Right ventricle myocardium inferior (tissue), 1 donor: ENCODE data around the gene RBM4B. TPM values are rescaled to one million over a fixed set of nuclear protein-coding genes. Genes with fewer than 3 reads are reported as not detected.
"Not testable (repeated sequence)": the region's sequence is repeated elsewhere in the genome, so short reads cannot be mapped to it uniquely, and the experiment has no call there.

Experiments
- ATAC-seq: fragments of 200-7000 bp; cut with Tn5 transposase; one replicate; pipeline ENCODE4 v1.9.1; 2020; ENCODE audit warnings: mild to moderate bottlenecking, moderate library complexity
- DNase-seq: peaks from one replicate; pipeline ENCODE4 v3.0.0; 2021; ENCODE audit errors: missing footprints
- intact Hi-C: fragments of 100-400 bp; cut with DNase I; formaldehyde crosslinking; loops from one replicate; pipeline ENCODE4 v1.11.0; 2022
- long read RNA-seq: library from polyadenylated mRNA; unstranded; transcript quantifications from one replicate; pipeline ENCODE4 v2.0.0, GENCODE V29; 2021
- total RNA-seq: library from RNA; stranded (reverse); fragmentation: NEBNext Ultra II Directional; extraction: Animal tissue kit (Norgen Biotek cat#: 25700); gene quantifications from one replicate; pipeline ENCODE4 v1.2.1, GENCODE V29; 2021
- donor health status: DM: no; HTN: yes; CAD: no; lungs with severe emphysema.

RBM4B gene, protein sequence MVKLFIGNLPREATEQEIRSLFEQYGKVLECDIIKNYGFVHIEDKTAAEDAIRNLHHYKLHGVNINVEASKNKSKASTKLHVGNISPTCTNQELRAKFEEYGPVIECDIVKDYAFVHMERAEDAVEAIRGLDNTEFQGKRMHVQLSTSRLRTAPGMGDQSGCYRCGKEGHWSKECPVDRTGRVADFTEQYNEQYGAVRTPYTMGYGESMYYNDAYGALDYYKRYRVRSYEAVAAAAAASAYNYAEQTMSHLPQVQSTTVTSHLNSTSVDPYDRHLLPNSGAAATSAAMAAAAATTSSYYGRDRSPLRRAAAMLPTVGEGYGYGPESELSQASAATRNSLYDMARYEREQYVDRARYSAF
- 14.0 TPM for total RNA-seq
- long read RNA-seq, transcript RBM4B-201 (4 exons, 1,840 nt), result major isoform, 8 of 12 reads
- long read RNA-seq, partial matches to known transcripts, result 0 of 12 reads
- long read RNA-seq, other reads (novel, unspliced or antisense), result 2 of 12 reads

DNA sequence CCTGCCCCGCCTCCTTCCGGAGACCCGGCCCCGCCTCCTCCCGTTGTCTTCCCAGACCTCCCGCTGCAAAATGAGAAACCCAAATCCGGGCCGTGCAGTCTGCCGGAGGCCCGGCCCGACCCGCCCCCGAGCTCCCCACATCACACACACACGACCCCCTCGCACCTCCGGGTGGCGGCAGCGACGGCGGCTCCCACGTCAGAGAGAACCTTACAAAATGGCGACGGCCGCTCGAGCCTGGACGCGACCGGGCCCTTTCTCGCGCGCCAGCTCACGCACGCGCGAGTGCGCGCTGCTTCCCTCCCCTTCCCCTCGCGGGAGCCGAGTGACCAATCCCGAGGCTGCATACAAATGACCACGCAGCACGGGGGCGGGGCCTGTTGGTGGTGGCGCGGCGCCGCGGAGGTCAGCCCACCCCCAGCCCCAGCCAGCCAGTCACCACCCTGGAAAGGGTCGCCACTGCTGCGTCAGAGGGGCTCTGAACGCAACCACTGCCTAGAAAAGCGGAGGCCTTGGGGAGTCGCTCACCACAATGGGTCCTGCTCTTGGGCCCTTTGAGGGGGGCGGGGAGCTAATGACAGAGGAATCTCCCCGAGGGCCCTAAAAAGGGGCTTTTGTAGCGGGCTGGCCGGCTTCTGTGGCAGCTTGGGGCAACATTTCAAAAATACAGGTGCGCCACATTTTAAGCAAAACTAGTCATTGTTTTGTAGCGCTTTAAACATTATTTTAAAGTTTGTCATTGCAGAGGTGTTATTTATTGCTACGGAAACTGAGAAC is at the start of gene RBM4B:
TSS of gene RBM4B (minus strand) at position 289 of the 777 bp plus-strand sequence. CDS start 808 bp downstream, outside the sequence.
- intact Hi-C loops, result loop anchor here (1.0 to 5.0 kb wide), 5 partner anchors 39 to 269 kb away; partner anchors contain the start of genes CCDC87, CCS, RBM14 and RBM4
- ATAC-seq (peak; percentile 99), DNase-seq (peak; percentile 99)

DNA sequence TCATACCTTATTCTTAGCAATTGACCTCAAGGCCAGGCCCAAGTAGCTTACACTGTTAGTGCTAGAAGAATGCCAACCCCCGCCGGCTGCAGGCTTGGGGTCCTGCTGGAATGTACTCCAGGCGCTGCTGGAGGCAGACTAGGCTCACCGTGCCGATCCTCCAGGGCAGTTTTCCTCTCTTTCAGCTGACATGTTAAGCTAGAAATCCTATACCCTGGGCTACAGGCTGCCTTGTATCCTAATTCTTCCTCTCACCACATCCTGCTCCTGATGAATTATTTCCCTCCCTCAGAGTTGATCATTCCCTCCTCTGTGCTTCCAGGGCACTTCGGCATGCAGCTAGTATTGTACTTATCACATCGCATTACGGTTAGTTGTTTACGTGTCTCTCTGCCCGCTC is 48.0 kb upstream of the RBM4B start:
- DNase-seq (no peak), ATAC-seq (no peak)
- intact Hi-C loops, result no loop called here

DNA sequence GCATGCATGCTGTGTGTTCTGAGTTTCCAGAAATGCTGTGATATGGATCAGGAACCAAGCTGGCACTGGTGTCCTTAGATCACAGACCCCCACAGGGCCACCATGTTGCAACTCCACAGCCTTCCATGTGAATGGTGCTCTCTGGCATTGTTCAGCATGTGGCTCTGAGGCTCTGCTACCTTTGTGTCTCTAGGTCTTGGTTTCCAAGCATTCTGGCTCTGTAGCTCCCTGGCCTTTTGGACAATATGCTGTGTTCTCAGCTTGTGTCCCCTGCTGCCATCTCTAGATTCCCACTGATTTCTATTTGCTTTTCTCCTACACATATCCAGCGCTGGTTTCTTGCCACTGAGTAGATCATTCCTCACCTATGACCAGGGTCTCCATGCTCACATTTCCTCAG is 47.4 kb upstream of the RBM4B start:
- intact Hi-C loops, result no loop called here
- ATAC-seq, result no peak
- no peak for DNase-seq

DNA sequence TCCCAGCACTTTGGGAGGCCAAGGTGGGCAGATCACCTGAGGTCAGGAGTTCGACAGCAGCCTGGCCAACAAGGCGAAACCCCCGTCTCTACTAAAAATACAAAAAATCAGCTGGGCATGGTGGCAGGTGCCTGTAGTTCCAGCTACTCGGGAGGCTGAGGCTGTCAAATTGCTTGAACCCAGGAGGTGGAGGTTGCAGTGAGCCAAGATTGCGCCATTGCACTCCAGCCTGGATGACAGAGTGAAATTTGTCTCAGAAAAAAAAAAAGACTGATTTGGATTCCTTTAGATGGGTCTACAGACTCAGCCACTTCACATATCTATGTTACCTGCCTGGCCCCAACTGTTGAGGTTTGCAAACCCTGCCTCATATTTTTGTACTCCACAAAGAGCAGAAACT is 46.5 kb upstream of the RBM4B start:
- ATAC-seq, DNase-seq, intact Hi-C loops: not testable (repeated sequence)

DNA sequence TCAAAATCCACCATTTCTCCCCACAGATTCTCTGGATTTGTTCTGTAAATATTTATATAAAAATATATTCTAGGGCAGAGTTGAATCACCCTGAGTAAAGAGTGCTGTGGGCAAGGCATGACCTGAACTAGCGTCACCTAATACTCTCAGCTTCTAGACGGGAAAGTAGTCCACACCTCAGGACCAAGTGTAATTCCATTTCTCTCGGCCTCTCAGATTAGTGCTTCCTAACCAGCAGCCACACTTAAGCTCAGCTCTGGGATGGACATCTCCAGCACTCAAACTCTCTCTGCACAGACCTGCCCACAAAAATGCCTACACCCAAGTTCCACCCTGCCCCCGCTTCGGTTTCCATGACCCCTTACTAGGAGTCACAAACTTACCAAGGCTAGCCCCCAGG is 46.0 kb upstream of the RBM4B start:
- intact Hi-C loops, result no loop called here
- ATAC-seq (no peak), DNase-seq (no peak)

DNA sequence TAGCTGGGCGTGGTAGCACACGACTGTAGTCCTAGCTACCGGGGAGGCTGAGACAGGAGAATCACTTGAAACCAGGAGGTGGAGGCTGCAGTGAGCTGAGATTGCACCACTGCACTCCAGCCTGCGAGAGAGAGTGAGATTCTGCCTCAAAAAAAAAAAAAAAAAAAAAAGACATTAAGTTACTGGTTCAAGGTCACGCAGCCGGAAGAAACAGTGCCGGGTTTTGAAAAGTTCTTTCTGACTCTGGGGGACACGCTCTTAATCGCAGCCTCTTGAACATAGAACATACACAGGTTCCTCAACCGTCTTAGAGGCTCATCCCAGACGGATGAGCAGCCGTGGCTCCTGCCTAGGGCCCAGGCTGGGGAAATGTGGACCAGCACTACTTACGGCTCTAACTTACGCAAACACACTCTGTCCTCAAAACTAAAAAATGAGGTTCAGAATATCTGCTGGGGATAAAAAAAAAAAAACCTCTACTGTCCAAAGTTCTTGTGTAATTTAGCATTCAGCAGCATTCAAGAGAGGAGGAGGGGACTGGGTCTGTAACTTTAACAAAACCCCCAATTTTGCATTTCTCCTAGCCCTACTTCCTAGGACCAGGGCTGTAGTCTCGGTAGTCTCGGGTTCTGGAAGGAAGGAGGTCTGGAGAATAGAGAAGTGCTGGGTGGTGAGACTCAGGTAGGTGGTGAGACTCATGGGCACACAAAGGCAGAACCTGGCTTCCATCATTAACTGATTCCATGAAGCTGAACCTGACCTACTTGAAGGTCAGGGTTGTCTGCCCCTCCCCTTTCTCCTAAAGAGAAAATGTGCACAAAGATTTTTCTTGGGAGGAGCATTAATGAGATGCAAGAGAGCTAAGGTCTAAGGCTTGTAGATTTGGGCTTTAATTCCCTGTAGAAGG is 45.3 kb upstream of the RBM4B start:
- no peak for ATAC-seq
- intact Hi-C loops, result no loop called here
- DNase-seq, result no peak

DNA sequence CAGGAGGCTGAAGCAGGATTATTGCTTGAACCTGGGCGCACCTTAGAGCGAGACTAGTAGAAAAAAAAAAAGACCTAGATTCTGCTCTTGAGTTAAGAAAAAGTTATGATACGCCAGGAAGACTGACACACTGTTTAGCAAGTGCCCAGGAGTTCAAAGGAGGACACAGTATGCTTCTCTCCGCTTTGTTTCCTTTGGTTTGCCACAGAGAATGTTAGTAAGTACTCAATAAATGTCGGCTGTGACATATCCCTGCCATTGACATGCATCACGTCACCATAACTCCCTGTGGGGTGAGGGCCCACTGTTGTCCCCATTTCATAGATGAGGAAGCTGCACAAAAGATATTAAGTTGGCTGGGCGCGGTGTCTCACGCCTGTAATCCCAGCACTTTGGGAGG is 44.3 kb upstream of the RBM4B start:
- intact Hi-C loops, result no loop called here
- no peak for ATAC-seq
- DNase-seq, result no peak

DNA sequence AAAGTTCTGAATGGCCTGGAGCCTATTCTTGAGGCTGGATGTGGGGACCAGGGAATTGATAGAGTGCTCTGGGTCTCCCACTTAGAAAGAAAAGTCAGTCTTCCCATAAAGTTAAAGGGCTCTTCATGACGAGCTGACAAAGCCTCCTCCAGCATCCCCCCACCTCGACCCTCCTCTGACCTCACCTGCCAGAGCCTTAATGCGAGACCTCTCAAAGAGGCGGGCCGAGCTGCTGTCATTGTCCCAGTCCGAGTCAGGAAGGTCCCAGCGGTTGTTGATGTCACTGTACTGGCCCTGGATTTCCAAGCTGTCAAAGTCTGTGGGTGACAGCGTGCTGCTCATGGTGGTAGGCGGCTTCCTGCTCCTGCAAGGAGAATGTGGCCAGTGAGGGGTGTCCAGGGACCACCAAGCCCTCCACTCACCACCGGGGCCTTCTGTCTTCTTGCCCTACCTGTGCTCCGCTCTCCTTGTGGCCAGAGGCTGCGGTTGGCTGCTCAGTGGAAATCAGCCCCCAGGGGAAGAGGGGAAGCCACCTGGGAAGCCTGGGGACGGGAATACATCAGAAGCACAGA is 43.3 kb upstream of the RBM4B start:
- ATAC-seq, result no peak
- no peak for DNase-seq
- intact Hi-C loops, result no loop called here

DNA sequence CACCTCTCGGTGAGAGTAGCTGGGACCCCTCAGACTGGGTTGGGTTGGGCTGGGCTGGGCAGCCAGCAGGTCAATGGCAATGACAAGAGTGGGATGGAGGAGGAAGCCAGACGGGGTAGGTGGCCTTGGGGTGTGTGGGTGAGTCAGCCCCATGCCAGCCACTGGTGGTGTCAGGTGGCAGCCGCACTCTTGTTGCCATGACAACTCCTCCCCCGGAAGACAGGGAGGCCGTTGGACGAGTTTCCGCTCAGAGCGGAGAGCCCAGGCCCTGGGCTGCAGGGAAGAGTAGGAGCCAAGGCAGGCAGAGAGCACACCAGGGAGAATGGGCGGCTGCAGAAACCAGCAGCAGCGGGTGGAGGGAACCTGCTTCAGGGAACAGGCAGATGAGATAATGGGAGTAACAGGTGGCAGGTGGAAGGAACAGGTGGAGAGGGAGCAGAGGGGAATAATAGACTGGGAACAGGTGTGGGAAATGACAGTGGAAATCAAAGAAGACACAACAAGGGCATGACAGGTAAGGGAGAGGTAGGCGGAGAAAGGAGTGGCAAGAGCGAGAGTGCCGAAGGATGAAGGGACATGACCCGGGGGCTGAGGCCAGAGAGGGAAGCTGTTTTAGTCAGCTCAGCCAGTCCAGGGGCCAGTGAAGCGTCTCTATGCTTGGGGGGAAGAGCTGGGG is 42.7 kb upstream of the RBM4B start:
- ATAC-seq (no peak), DNase-seq (no peak)
- intact Hi-C loops, result no loop called here

DNA sequence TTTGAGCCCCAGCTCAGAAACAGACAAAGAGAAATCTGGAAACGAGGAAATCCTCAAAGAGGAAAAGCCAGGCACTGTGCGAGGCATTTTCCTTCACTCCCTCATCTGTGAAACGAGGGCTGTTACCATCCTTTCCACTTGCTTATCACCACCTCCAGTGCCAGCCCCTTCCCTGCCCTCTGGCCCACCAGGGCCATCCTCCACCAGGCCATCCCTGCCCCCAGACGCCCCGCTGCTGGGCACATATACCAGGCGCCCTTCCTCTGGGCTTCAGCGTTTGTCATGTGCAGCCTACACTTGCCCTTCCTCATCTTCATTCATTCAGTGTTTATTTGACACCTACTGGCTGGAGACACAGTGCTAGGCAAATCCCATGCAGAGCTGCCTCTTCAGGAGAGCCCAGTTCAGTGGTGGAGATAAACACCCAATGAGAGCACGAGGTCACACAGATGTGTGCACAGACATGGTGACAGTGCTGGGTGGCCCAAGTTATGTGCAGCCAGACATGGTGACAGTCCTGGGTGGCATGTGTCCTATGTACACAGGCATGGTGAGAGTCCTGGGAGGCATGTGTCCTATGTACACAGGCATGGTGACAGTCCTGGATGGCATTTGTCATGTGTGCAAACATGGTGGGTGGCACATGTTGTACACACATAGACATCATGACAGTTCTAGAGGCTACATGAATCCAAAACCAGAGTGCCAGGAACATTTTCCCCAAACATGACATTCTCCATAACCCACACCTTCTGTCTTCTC is 41.6 kb upstream of the RBM4B start:
- ATAC-seq (no peak), DNase-seq (no peak)
- intact Hi-C loops, result no loop called here

DNA sequence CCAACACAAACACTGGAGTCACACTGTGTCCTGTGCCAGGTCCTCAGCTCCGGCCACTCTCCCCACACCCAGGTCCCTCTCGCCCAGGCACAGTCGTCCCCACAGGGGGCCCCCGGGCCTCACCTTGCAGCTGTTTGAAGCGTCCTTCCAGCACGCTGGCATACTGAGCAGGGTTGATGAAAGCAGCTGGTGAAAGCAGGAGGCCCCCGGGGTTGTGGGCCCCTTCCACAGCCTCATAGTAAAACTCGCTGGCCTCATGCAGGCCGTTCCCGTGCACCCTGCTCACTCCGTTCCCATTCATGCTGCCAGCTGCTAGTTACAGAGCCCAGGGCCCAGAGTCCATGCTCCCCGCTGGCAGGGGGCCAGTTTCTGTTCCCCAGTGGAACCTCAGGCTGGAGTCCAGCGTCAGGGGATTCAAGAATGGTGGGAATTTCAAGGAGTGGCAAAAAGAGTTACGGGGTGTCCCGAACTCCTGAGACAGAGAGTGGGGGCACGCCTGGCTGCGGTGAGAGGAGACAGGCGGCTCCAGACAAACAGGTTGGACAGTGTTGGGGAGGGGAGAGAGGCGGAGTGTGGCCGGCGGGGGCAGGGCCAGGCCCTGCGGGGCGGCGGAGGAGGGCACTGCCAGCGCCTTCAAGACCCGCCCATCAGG is 40.8 kb upstream of the RBM4B start:
- DNase-seq (no peak), ATAC-seq (no peak)
- intact Hi-C loops, result no loop called here

DNA sequence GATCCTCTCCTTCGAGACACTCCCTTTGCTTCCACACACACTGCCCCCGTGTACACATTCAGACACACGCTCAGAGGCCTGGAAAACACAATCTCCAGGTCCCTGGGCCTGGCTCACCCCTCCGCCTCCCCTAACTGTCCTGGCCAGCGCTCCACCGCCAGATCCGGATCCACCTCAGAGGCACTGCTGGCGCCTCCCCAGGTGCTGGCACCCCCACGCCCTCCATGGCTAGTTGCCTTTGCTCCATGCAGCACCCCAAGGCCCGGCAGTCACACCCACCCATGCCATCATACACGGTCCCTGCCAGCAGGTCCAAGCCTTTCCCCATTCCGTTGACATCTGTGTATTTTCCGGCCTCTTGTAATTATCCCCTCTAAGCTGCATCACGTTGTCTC is 40.2 kb upstream of the RBM4B start:
- ATAC-seq, result no peak
- intact Hi-C loops, result no loop called here
- DNase-seq, result no peak

DNA sequence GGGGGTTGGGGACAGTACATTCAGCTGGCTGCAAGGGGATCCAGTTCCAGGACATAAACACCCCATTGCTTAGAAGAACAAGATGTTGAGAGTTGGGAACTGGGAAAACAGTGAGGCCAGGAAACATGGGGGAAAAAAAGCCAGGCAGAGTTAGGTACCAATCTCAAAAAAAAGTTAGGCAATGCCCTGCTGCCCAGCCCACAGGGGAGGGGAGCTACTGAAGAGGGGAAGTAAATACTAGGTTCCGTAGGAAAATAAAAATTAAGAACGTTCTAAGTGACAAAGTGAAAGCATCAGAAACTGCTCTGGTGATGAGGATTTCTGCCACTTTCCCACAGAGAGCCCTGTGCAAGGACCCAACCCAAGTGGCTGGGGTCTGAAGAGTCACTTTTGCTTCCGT is 39.3 kb upstream of the RBM4B start:
- intact Hi-C loops, result no loop called here
- DNase-seq (no peak), ATAC-seq (no peak)

DNA sequence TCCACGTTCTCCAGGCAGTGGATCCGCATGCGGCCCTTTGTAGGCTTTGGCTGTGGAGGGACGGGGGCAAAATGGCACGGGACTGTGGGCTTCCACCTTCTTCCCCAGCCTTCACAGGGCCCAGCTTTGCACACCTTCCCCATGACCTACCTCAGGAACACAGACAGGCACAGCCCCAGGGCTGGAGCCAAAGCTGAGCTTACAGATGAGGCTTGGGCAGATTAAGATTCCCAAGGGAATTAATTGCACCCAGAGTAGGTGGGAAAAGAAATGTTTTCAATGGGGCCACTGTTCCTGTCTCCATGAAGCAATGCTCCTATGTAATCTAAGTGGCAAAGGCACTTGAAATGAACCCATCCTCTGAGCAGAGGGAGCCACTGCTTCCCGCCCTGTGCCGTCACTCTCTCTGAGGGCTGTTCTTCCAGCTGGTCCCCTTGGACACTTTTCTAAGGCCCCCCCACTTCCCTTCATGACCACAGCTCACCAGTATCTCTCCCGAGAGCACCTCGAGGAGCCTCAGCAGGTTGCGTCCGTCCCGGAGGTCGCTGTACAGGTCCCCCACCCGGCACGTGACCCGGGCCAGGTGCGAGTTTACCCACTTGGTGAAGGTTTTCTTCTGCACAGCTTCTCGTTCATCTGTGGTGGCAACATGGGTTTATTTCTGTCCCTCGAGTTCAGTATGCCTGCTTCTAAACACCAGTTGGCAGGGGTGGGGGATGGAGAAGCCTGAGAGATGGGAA is 37.8 kb upstream of the RBM4B start:
- no peak for ATAC-seq
- intact Hi-C loops, result no loop called here
- no peak for DNase-seq

DNA sequence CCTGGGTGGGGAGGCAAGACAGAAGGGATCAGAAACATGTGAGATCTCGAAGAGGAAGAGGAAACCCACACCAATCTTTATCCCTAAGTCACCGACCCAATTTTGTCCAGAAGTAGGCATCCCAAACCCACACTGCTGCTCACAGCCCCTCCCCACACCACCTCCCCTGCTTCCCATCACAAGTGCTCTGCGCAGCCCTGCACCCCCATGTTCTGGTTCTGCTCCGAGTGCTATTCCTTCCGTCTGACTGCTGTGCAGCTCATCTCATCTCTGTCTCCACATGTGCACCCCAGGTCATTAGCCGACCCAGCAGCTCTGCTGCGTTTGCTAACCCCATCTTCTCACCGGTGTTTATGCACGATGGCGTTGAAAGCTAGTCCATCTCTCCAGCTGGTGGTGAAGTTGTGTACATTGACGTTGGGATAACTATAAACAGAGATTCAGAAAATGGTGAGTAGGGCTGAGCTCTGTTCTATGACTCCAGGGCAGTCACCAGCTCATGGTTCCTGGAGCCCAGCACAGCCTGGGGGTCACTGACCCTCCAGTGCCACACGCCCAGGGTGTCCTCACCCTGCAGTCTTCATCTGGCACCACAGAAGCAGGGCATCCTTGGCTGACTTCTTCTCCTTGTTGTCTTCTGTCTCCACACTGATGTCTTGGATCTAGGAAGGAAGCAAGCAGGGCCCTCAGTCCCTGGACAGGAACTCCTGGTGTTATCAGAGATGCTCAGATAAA is 36.2 kb upstream of the RBM4B start:
- no peak for DNase-seq
- intact Hi-C loops, result no loop called here
- ATAC-seq, result no peak
